WTC11 (cell line): ENCODE measurements around the gene FAM118B. TPM values are rescaled to one million over a fixed set of nuclear protein-coding genes. Genes with fewer than 3 reads are reported as not detected.

Experiments
- ATAC-seq: fragments of 200-7000 bp; cut with Tn5 transposase; 2 replicates; pipeline ENCODE4 v1.10.0; 2021; ENCODE audit warnings: mild to moderate bottlenecking, moderate library complexity
- CTCF ChIA-PET: fragments of 300-600 bp; sonication (Branson Sonifier 250); formaldehyde crosslinking; loops from one replicate; lab custom pipeline; 2021; ENCODE audit warnings: antibody characterized with exemption; lab: Charles Lee
- POLR2A ChIA-PET: fragments of 350-600 bp; sonication (Branson Sonifier 250); formaldehyde crosslinking; loops from one replicate; lab custom pipeline; 2021; ENCODE audit warnings: antibody characterized with exemption; lab: Charles Lee
- DNase-seq: peaks from one replicate; pipeline ENCODE4 v3.0.0; 2021; ENCODE audit warnings: low spot score
- H3K27ac Mint-ChIP-seq: 2 replicates; pipeline ENCODE4 v1.8.0; 2021; ENCODE audit warnings: mixed read lengths
- H3K27me3 Mint-ChIP-seq: 2 replicates; pipeline ENCODE4 v1.8.0; 2021; ENCODE audit warnings: low read depth, mild to moderate bottlenecking, moderate library complexity, mixed read lengths
- H3K36me3 Mint-ChIP-seq: 2 replicates; pipeline ENCODE4 v1.8.0; 2021; ENCODE audit warnings: mixed read lengths
- H3K4me1 Mint-ChIP-seq: 2 replicates; pipeline ENCODE4 v1.8.0; 2022; ENCODE audit warnings: mixed read lengths
- H3K4me3 Mint-ChIP-seq: 2 replicates; pipeline ENCODE4 v1.8.0; 2021; ENCODE audit warnings: mild to moderate bottlenecking, moderate library complexity, mixed read lengths
- H3K9me3 Mint-ChIP-seq: 2 replicates; pipeline ENCODE4 v1.8.0; 2021; ENCODE audit warnings: mixed read lengths
- CREB1 ChIP-seq: sonication (generic); formaldehyde crosslinking; IDR thresholded peaks from 2 replicates; pipeline ENCODE4 v1.8.0; 2023; ENCODE audit warnings: mild to moderate bottlenecking, missing genetic modification reagents
- ELF4 ChIP-seq: sonication (generic); formaldehyde crosslinking; IDR thresholded peaks from 2 replicates; pipeline ENCODE4 v1.8.1; 2022; ENCODE audit warnings: low read depth, mild to moderate bottlenecking, moderate library complexity, missing genetic modification reagents
- ETV6 ChIP-seq: sonication (generic); formaldehyde crosslinking; IDR thresholded peaks from 2 replicates; pipeline ENCODE4 v1.8.1; 2022; ENCODE audit warnings: mild to moderate bottlenecking, missing genetic modification reagents
- FOXK1 ChIP-seq: sonication (generic); formaldehyde crosslinking; IDR thresholded peaks from 2 replicates; pipeline ENCODE4 v1.8.0; 2022; ENCODE audit warnings: mild to moderate bottlenecking, moderate library complexity, missing genetic modification reagents
- GRHL2 ChIP-seq: fragments of 250-450 bp; sonication (Bioruptor Pico); IDR thresholded peaks from 2 replicates; pipeline ENCODE4 v1.8.0; 2022; ENCODE audit warnings: mild to moderate bottlenecking, moderate library complexity; ENCODE audit not compliant: insufficient replicate concordance, severe bottlenecking
- MYBL2 ChIP-seq: sonication (generic); formaldehyde crosslinking; IDR thresholded peaks from 2 replicates; pipeline ENCODE4 v1.8.1; 2023; ENCODE audit warnings: mild to moderate bottlenecking, moderate library complexity, missing genetic modification reagents
- NFE2L1 ChIP-seq: sonication (generic); formaldehyde crosslinking; IDR thresholded peaks from 2 replicates; pipeline ENCODE4 v1.8.1; 2023; ENCODE audit warnings: missing genetic modification reagents
- OVOL2 ChIP-seq: fragments of 250-450 bp; sonication (Bioruptor Pico); IDR thresholded peaks from 2 replicates; pipeline ENCODE4 v1.9.0; 2021; ENCODE audit warnings: mild to moderate bottlenecking, borderline replicate concordance
- RORB ChIP-seq: fragments of 250-450 bp; sonication (Bioruptor Pico); IDR thresholded peaks from 2 replicates; pipeline ENCODE4 v1.9.0; 2021; ENCODE audit warnings: mild to moderate bottlenecking
- SMAD4 ChIP-seq: sonication (generic); formaldehyde crosslinking; IDR thresholded peaks from 2 replicates; pipeline ENCODE4 v1.8.0; 2022; ENCODE audit warnings: mild to moderate bottlenecking, missing genetic modification reagents
- TP53 ChIP-seq: sonication (generic); formaldehyde crosslinking; IDR thresholded peaks from 2 replicates; pipeline ENCODE4 v1.8.1; 2023; ENCODE audit warnings: mild to moderate bottlenecking, missing genetic modification reagents
- ZNF263 ChIP-seq: sonication (generic); formaldehyde crosslinking; IDR thresholded peaks from 2 replicates; pipeline ENCODE4 v1.8.1; 2022; ENCODE audit warnings: low read depth, mild to moderate bottlenecking, moderate library complexity, missing genetic modification reagents
- ZNF416 ChIP-seq: fragments of 250-450 bp; sonication (Bioruptor Pico); IDR thresholded peaks from 2 replicates; pipeline ENCODE4 v1.9.0; 2021; ENCODE audit warnings: mild to moderate bottlenecking, inconsistent platforms
- ZNF423 ChIP-seq: fragments of 250-450 bp; sonication (Bioruptor Pico); IDR thresholded peaks from 2 replicates; pipeline ENCODE4 v2.1.2; 2022; ENCODE audit warnings: mild to moderate bottlenecking, moderate library complexity
- total RNA-seq: library from RNA; stranded (reverse); gene quantifications from 3 replicates; pipeline ENCODE4 v1.2.3, GENCODE V29; 2021
- TF ChIP-seq, protein P1 (sequence below): fragments of 250-450 bp; sonication (Bioruptor Pico); IDR thresholded peaks from 2 replicates; pipeline ENCODE4 v1.9.0; 2021; ENCODE audit warnings: mild to moderate bottlenecking, borderline replicate concordance
- TF ChIP-seq, protein P2 (sequence below): fragments of 250-450 bp; sonication (Bioruptor Pico); IDR thresholded peaks from 2 replicates; pipeline ENCODE4 v1.9.0; 2021; ENCODE audit warnings: moderate library complexity, mild to moderate bottlenecking, inconsistent platforms, borderline replicate concordance
- TF ChIP-seq, protein P3 (sequence below): sonication (generic); formaldehyde crosslinking; IDR thresholded peaks from 2 replicates; pipeline ENCODE4 v1.8.1; 2022; ENCODE audit warnings: low read depth, mild to moderate bottlenecking, moderate library complexity, missing genetic modification reagents, borderline replicate concordance
- TF ChIP-seq, protein P4 (sequence below): sonication (generic); formaldehyde crosslinking; IDR thresholded peaks from 2 replicates; pipeline ENCODE4 v1.8.1; 2023; ENCODE audit warnings: mild to moderate bottlenecking, moderate library complexity, missing genetic modification reagents
- TF ChIP-seq, protein P5 (sequence below): sonication (generic); formaldehyde crosslinking; IDR thresholded peaks from 2 replicates; pipeline ENCODE4 v1.8.1; 2022; ENCODE audit warnings: mild to moderate bottlenecking, moderate library complexity, missing genetic modification reagents
- TF ChIP-seq, protein P6 (sequence below): sonication (generic); formaldehyde crosslinking; IDR thresholded peaks from 2 replicates; pipeline ENCODE4 v1.8.1; 2023; ENCODE audit warnings: mild to moderate bottlenecking, missing genetic modification reagents, moderate library complexity
- TF ChIP-seq, protein P7 (sequence below): sonication (generic); formaldehyde crosslinking; IDR thresholded peaks from 2 replicates; pipeline ENCODE4 v1.8.0; 2022; ENCODE audit warnings: missing genetic modification reagents

The FAM118B gene
- total RNA-seq, 1 experiment from 2014 or later = 35.3 TPM

DNA sequence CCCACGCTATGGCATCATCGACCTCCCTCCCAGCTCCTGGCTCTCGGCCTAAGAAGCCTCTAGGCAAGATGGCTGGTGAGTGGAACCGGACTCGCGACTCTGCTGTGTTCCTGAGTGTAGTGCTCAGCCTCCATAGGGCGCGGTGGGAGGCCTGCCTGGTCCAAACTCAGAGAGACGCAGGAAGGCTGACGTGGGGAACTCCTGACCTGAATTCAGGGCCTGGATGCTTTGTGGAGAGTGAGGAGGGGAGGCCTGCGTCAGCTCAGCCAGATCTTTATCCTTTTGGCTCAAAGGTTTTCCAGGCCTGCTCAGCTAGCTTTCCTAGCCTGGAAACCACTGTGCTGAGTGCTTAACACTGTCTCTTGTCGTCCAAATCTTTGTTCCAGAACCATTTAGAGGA lies 79.3 kb downstream of the FAM118B start (continued):
- TF ChIP-seq, protein P1, sequence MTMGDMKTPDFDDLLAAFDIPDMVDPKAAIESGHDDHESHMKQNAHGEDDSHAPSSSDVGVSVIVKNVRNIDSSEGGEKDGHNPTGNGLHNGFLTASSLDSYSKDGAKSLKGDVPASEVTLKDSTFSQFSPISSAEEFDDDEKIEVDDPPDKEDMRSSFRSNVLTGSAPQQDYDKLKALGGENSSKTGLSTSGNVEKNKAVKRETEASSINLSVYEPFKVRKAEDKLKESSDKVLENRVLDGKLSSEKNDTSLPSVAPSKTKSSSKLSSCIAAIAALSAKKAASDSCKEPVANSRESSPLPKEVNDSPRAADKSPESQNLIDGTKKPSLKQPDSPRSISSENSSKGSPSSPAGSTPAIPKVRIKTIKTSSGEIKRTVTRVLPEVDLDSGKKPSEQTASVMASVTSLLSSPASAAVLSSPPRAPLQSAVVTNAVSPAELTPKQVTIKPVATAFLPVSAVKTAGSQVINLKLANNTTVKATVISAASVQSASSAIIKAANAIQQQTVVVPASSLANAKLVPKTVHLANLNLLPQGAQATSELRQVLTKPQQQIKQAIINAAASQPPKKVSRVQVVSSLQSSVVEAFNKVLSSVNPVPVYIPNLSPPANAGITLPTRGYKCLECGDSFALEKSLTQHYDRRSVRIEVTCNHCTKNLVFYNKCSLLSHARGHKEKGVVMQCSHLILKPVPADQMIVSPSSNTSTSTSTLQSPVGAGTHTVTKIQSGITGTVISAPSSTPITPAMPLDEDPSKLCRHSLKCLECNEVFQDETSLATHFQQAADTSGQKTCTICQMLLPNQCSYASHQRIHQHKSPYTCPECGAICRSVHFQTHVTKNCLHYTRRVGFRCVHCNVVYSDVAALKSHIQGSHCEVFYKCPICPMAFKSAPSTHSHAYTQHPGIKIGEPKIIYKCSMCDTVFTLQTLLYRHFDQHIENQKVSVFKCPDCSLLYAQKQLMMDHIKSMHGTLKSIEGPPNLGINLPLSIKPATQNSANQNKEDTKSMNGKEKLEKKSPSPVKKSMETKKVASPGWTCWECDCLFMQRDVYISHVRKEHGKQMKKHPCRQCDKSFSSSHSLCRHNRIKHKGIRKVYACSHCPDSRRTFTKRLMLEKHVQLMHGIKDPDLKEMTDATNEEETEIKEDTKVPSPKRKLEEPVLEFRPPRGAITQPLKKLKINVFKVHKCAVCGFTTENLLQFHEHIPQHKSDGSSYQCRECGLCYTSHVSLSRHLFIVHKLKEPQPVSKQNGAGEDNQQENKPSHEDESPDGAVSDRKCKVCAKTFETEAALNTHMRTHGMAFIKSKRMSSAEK (CRISPR knock-in tag) = no peak
- TF ChIP-seq ZNF416 (CRISPR knock-in tag) (no peak), MYBL2 (CRISPR knock-in tag) (no peak), ELF4 (CRISPR knock-in tag) (no peak), TP53 (CRISPR knock-in tag) (no peak), CREB1 (CRISPR knock-in tag) (no peak), ZNF423 (CRISPR knock-in tag) (no peak)
- TF ChIP-seq, protein P2, sequence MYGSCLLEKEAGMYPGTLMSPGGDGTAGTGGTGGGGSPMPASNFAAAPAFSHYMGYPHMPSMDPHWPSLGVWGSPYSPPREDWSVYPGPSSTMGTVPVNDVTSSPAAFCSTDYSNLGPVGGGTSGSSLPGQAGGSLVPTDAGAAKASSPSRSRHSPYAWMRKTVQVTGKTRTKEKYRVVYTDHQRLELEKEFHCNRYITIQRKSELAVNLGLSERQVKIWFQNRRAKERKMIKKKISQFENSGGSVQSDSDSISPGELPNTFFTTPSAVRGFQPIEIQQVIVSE (CRISPR knock-in tag) = no peak
- TF ChIP-seq, protein P3, sequence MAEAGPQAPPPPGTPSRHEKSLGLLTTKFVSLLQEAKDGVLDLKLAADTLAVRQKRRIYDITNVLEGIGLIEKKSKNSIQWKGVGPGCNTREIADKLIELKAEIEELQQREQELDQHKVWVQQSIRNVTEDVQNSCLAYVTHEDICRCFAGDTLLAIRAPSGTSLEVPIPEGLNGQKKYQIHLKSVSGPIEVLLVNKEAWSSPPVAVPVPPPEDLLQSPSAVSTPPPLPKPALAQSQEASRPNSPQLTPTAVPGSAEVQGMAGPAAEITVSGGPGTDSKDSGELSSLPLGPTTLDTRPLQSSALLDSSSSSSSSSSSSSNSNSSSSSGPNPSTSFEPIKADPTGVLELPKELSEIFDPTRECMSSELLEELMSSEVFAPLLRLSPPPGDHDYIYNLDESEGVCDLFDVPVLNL (CRISPR knock-in tag) = no peak

DNA sequence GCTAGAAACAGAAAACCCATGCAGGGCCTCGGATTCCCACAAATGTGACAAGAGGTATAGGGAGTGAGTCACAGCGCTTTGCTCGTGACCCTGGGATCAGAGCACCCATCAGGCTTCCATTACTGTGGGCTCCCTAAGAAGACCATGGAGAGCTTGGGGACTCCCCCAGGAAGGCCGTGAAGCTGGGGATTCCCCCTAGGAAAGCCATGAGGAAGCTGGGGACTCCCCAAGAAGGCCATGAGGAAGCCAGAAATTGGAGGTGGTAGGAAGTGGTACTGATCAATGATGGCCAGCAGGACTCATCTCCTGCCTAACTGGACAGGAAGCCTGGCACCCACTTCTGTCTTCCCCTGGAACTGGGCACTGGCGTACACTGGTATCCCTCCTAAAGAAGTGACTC lies 82.1 kb downstream of the FAM118B start:
- H3K4me3 Mint-ChIP-seq = no peak overlapping the region
- CTCF ChIA-PET = interaction anchor here (1.1 to 1.4 kb wide), 3 partner anchors 12 to 47 kb away, joined by 3 to 6 read pairs (median 3); partner anchors contain the start of gene TIRAP
- H3K27ac Mint-ChIP-seq = no peak overlapping the region
- H3K36me3 Mint-ChIP-seq = peaks cover 12% of the 10 kb centered on the region; the same call in 1 of the 2 replicates
- no peak for TF ChIP-seq RORB
- POLR2A ChIA-PET = no interaction called here
- no peaks in the 10 kb centered on the region for H3K4me1 Mint-ChIP-seq
- DNase-seq (no peak), ATAC-seq (no peak)
- no peaks in the 10 kb centered on the region for H3K9me3 Mint-ChIP-seq
- no peaks in the 10 kb centered on the region for H3K27me3 Mint-ChIP-seq

DNA sequence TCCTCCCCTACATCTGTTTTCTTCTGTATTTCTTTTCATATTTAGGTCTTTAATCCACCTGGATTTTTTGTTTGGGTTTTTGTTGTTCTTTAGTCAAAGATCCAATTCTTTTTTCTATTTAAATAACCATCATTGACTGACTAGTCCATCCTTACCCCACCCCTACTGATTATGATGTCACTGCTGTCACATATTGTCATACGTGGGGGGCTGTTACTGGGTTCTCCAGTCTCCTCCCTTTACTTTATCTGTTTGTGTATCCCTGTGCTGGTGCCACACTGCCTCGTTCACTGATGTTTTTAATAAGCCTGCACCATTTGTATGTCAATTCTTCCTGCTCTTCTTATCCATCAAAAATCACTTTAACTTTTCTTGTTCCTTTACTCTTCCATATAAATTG lies 85.4 kb downstream of the FAM118B start:
- Mint-ChIP-seq H3K4me1 (no peaks in the 10 kb centered on the region), H3K4me3 (no peak overlapping the region), H3K27me3 (no peaks in the 10 kb centered on the region), H3K9me3 (no peaks in the 10 kb centered on the region), H3K27ac (no peak overlapping the region), H3K36me3 (peaks cover 14% of the 10 kb centered on the region; the same call in 1 of the 2 replicates)
- ChIA-PET POLR2A (no interaction called here), CTCF (no interaction called here)
- no peak for DNase-seq
- no peak for ATAC-seq
- TF ChIP-seq NFE2L1 (CRISPR knock-in tag) (no peak), GRHL2 (CRISPR knock-in tag) (no peak), SMAD4 (CRISPR knock-in tag) (no peak), FOXK1 (CRISPR knock-in tag) (no peak), OVOL2 (CRISPR knock-in tag) (no peak), ZNF263 (CRISPR knock-in tag) (no peak), ETV6 (CRISPR knock-in tag) (no peak)
- TF ChIP-seq, protein P4, sequence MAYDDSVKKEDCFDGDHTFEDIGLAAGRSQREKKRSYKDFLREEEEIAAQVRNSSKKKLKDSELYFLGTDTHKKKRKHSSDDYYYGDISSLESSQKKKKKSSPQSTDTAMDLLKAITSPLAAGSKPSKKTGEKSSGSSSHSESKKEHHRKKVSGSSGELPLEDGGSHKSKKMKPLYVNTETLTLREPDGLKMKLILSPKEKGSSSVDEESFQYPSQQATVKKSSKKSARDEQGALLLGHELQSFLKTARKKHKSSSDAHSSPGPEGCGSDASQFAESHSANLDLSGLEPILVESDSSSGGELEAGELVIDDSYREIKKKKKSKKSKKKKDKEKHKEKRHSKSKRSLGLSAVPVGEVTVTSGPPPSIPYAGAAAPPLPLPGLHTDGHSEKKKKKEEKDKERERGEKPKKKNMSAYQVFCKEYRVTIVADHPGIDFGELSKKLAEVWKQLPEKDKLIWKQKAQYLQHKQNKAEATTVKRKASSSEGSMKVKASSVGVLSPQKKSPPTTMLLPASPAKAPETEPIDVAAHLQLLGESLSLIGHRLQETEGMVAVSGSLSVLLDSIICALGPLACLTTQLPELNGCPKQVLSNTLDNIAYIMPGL = no peak
- TF ChIP-seq, protein P5, sequence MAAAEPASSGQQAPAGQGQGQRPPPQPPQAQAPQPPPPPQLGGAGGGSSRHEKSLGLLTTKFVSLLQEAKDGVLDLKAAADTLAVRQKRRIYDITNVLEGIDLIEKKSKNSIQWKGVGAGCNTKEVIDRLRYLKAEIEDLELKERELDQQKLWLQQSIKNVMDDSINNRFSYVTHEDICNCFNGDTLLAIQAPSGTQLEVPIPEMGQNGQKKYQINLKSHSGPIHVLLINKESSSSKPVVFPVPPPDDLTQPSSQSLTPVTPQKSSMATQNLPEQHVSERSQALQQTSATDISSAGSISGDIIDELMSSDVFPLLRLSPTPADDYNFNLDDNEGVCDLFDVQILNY (CRISPR knock-in tag) = no peak
- TF ChIP-seq, protein P6, sequence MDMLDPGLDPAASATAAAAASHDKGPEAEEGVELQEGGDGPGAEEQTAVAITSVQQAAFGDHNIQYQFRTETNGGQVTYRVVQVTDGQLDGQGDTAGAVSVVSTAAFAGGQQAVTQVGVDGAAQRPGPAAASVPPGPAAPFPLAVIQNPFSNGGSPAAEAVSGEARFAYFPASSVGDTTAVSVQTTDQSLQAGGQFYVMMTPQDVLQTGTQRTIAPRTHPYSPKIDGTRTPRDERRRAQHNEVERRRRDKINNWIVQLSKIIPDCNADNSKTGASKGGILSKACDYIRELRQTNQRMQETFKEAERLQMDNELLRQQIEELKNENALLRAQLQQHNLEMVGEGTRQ (CRISPR knock-in tag) = no peak
- TF ChIP-seq, protein P7, sequence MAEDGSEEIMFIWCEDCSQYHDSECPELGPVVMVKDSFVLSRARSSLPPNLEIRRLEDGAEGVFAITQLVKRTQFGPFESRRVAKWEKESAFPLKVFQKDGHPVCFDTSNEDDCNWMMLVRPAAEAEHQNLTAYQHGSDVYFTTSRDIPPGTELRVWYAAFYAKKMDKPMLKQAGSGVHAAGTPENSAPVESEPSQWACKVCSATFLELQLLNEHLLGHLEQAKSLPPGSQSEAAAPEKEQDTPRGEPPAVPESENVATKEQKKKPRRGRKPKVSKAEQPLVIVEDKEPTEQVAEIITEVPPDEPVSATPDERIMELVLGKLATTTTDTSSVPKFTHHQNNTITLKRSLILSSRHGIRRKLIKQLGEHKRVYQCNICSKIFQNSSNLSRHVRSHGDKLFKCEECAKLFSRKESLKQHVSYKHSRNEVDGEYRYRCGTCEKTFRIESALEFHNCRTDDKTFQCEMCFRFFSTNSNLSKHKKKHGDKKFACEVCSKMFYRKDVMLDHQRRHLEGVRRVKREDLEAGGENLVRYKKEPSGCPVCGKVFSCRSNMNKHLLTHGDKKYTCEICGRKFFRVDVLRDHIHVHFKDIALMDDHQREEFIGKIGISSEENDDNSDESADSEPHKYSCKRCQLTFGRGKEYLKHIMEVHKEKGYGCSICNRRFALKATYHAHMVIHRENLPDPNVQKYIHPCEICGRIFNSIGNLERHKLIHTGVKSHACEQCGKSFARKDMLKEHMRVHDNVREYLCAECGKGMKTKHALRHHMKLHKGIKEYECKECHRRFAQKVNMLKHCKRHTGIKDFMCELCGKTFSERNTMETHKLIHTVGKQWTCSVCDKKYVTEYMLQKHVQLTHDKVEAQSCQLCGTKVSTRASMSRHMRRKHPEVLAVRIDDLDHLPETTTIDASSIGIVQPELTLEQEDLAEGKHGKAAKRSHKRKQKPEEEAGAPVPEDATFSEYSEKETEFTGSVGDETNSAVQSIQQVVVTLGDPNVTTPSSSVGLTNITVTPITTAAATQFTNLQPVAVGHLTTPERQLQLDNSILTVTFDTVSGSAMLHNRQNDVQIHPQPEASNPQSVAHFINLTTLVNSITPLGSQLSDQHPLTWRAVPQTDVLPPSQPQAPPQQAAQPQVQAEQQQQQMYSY (CRISPR knock-in tag) = no peak
